ENCODE results near the gene CCNY.
A peak's percentile ranks its signal among the peaks of the same experiment; 100 is the strongest.

CCNY gene

DNA sequence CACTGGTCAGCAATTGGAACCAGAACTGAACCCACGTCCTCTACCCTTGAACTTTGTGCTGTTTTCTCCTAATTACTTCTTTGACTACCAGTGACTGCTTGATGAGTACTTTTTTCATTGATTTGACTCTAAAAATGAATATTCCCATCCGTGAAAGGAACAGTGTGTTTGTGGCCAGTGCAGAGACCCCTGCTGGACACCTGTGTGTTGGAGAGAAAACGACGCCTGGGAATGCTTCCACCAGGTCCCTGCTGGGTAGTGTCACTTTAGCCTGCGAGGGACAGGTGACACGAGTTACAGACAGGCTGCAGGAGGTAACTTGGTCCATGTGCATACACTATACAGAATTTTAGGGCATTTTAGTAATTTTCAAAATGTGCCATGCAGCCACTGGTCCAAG lies 262.1 kb downstream of the CCNY start:
- no peak for DNase-seq

- DNase-seq: no peak
Measured at GRCh38 chr10:35600193-35600592, 263.9 kb downstream of the CCNY start.

DNA sequence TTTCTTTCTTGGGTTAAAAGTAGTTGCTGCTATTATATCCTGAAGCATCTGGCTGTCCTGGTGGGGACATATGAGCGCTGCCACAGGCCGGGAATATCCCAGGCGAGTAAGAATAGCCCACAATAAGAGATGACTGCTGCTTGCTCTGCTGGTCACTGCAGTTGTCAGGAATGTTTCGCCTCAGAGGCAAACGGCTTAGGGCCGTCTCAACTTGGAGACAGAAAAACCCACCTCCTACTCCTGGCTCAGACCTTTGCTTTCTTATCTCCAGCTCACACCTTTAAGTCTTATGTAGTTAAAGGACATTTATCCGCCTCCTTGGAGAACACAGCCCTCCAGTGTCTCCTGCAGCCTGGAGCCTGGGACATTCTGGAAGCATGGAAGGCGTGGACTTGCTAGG lies 268.9 kb downstream of the CCNY start, which contains the start of gene GJD4:
TSS of gene GJD4 (plus strand) at position 151 of the 400 bp plus-strand sequence. CDS start at position 378, 227 bp downstream.
- DNase-seq: peak; percentile 60

DNA sequence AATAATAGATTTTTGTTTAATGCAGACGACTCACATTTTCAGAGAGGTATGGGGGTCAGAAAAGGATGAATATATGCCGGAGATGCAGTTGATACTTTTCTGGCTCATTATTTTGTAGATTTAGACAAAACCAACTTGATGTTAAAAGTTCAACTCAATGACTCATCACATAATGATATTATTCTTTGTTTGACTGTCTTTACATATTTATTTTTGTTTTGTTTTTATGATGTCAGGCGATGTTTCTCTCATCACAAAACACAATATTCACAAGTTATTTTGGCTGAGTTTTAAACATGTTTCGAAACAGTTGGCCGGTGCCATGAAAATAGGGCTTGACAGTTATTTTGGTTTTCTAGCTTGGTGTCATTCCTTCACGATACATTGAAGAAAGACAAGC lies 270.1 kb downstream of the CCNY start:
- no peak for DNase-seq

GRCh38 chr10:35607475-35608327 lies 271.4 kb downstream of the CCNY start:
- DNase-seq: no peak

- no peak for DNase-seq
Measured at GRCh38 chr10:35608328-35608672, 272.0 kb downstream of the CCNY start.

- DNase-seq: no peak
Measured at GRCh38 chr10:35611750-35612149, 275.4 kb downstream of the CCNY start.

- no peak for DNase-seq
Measured at GRCh38 chr10:35612385-35613106, 276.2 kb downstream of the CCNY start.

GRCh38 chr10:35613107-35613440 lies 276.8 kb downstream of the CCNY start:
- DNase-seq: no peak

DNA sequence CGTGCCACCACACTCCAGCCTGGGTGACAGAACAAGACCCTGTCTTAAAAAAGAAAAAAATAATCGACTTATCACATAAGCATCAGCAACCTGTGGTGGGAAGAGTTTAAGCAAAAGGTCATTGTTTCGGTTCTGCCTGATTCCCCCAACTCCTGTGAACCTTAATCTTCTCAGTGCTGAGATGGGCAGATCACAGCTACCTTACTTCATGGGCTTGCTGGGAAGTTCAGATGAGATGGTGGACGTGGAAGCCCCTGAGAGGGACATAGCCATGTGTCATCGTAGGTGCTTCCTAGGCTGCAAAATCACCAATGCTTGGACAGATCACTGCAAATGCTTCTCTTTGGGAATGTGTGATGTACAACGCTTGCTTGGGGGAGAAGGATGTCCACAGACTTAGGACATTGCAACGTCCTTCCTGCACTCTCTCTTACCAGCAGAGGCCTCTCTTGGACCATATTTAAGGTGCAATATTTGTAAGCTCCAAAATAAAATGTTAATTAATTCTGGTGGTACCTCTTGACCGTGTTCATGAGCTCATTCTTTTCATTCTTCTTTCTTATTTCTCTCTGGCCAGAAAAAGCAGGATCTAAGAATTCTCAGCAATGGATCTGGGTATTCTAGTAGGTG lies 277.4 kb downstream of the CCNY start:
- DNase-seq: no peak

DNA sequence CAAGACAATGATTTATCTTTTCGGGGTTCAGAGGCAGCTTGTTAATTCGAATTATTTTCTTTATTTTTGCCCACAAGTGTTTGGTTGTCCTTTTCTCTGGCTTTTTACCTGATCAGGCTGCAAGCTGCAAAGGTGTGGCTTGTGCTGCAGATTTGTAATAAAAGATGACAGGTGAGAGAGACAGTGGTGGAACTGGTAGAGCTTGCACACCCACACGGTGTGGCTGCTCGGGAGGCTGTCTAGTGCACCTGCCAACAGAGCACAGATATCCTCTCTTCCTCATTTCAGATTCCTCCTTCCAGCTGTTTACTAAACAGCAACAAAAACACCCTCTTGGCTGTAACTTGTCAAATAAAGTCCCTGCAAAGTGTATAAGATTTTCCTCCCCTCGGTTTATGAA lies 278.0 kb downstream of the CCNY start:
- DNase-seq: no peak

Measured in islet precursor cell (in vitro differentiated cells).